DMS114 treated with DMSO at 0.1 percent for 48 hours (cell line): ENCODE data around the gene CDH23.

Experiments
- DNase-seq: peaks from one replicate; lab custom pipeline; 2025; ENCODE audit not compliant: unreplicated experiment; lab: John Stamatoyannopoulos, UW

CDH23 gene

GRCh38 chr10:71419002-71419540, 22.4 kb downstream of the CDH23 start:
- DNase-seq, result no peak

- DNase-seq, result no peak
Observed at GRCh38 chr10:71419750-71420149, 23.0 kb downstream of the CDH23 start.

- DNase-seq, result no peak
Observed at GRCh38 chr10:71421075-71421434, 24.3 kb downstream of the CDH23 start.

DNA sequence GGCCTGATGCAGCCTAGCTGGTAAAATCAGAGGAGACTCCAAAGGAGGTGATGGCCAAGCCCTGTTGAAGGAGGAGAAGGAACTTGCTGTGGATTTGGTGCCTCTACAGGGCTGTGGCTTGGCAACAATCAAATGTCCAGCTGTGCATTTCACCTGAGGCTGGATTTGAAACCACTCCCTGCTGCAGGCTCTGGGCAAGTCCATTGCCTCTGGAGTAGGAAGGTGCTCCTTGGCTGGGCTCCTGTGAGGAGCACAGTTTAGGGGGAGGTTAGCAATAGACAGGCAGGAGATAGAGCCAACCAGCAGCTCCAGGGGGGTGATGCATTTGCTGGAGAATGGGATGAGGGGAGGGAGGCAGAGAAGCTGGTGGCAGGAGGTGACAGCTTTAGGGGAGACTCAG, 26.5 kb downstream of the CDH23 start:
- DNase-seq, result no peak

- no peak for DNase-seq
Observed at GRCh38 chr10:71423901-71424300, 27.2 kb downstream of the CDH23 start.

- no peak for DNase-seq
Observed at GRCh38 chr10:71424496-71425194, 27.9 kb downstream of the CDH23 start.

- no peak for DNase-seq
Observed at GRCh38 chr10:71426058-71426605, 29.4 kb downstream of the CDH23 start.

DNA sequence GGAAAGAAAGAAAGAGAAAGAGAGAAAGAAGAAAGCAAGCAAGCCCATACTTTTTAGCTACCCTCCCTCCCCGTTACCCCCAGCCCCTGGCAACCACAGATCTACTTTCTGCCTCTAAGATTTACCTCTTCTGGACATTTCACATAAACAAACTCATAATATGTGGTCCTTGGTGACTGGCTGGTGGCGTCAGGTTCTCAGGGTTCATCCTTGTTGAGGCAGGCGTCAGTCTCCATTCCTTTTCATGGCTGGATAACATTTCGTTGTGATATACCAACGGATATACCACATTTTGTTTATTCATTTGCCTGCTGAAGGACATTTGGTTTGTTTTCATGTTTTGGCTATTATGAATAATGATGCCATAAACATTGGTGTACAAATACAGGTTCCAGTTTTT, 30.5 kb downstream of the CDH23 start:
- no peak for DNase-seq

DNA sequence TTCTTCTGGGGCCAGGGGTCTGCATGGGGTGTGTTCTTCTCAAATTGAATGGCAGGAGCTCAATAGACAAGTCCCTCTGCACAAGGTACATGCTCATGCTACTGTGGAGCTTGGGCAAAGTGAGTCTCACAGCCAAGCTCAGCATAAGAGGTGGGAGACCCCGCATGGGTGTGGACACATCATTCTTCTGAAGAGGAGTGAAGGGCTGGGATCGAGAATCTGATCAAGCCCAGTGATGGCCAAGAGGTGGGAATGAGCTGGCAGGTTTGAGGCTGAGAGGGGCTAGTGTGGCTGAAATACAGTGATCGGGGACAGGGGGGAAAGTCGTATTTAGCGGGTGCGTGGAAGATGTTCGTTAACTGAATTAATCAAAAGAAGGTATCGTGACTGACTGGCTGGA, 32.6 kb downstream of the CDH23 start:
- DNase-seq, result no peak

GRCh38 chr10:71429929-71430328, 33.2 kb downstream of the CDH23 start:
- no peak for DNase-seq

DNA sequence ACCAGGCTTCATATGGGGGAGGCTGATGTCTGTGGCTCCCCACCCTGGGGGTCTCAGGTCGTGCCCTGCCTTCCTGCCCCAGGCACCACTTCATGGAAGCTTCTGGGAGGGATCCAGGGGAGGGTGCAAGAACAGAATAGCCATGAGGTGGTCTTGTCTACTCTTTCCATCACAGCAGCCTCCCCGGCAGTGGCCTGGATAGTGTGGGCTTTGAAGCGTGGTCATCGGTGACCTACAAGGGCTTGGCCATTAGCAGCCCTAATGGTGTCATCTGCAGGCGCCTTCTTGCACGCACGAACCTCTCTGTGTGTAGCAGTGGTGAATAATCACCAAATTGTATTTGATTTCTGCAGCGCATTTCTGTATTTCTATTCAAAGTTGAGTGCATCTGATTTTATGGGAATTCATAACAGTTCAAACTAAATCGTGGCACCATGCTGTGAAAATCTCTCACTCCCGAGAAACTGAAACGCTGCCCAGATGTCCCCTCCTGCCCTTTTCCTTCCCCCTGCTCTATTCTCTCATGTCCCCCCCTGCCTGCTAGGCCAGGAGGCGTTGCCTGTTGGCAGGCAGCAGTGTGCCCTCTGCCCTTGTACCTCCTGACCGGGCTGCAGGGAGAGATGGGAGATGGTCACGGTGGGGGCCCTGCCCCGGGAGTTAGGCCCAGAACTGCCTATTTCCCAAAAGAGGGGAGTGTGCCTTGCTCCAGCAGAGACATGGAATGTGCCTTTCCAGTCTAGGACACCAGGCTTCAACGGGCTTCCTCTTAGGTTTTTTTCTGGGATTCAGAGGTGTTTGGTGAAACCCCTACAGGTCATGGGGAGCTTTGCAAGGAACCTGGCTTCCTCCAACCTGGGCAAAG, 34.8 kb downstream of the CDH23 start:
- DNase-seq, result no peak

DNA sequence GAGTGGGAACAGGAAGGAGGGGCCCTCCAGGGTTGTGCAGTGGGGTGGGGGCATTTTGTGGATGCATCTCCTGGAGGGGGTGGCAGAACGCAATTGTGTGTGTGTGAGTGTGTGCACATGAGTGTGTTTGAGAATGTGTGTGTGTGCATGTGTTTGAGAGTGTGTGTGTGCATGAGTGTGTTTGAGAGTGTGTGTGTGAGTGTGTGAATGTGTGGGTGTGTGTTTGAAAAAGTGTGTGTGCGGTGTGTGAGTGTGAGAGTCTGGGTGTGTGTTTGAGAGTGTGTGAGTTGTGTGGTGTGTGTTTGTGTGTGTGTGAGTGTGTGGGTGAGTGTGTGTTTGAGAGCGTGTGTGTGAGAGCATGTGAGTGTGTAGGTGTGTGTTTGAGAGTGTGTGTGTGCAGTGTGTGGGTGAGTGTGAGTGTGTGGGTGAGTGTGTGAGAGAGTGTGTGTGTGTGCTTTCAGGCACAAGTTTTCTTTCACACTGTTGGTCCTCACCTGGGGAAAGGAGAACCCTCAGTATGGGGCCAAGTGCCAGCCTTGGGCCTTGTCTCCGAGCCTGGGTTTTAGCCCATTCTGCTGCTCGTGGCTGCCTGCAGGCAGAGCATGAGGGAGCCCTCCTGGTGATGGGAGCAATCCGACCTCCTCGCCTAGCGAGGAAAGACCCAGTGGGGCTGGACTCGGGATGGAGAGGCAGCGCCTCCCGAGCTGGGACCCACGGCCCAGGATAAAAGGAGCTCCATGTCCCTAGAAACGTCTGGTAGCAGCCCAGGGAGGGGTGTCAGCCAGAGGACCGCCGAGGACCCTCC, 35.6 kb downstream of the CDH23 start:
- DNase-seq, result no peak

DNA sequence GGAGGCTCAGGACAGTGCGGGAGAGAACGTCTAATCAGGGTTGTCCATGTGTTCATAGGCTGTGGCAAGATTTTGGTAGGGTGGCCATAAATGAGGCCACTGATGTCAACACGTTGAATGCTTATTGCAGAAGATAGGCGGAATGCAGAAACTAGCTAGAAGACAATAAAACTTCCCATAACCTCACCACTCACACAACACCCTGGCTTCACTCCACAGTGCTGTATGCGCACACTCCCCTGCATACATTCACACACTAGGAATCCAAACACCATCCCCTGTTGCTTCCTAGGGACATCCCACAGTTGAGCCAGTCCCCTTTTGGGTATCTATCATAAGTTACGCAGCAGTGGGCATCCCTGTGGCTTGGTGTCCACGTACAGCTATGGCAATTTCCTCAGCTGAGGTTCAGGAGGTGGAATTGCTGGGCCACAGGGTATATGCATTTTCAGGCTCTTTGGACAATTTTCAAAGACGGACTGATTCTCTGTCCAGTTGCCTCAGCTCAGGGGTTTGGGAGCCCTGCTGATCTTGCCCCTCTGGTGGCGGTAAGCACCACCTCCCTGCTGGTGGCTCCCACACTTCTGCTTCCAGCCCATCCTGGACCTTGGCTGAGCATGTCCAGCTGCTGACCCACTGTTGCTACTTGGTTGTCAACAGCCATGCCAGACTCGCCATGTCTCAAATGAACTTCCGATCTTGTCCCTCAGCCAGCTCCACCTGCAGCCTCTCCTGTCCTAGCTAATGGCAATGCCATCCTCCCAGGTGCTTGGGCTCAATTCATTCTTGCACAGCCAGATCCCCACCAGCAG, 36.4 kb downstream of the CDH23 start:
- no peak for DNase-seq

DNA sequence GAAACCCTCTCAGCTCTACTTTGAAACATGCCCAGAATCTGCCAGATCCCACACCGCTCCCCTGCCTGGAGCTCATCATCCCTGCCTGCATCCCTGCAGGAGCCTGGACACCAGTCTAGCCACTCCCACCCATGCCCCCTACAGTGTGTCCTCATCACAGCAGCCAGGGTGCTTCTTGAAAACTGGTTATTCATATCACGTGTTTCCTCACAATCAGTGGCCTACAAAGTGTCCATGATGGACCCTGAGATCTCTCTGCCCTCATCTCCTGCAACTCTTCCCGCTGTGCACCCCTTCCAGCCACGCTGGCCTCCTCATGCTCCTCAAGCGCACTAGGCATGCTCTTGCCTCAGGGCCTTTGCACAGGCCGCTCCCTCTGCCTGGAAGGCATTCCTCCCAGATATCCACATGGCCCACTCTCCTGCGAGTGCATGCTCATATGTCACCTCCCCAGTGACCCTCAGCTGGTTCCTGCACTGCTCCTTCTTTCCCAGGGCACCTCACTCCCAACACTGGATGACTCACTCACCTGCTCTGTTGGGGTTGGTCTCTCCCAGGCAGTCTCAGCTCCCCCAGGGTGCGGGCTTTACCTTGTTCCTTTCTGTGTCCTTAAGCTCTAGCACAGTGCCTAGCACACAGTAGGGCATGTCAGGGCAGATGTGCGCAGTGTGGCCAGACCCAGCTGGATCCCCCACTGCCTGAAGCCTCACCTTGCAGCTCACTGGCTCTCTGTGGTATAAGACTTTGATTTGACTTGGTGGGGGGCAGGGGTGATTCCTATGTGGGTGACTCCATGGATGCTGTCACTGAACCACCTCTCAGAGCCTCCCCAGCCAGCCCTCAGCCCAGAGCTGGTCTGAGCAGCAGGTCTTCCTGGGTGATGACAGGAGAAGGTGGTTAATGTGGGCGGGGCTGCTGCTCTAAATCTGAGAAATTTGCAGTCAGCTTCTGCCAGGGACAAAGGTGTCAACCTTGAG, 37.3 kb downstream of the CDH23 start:
- no peak for DNase-seq

DNA sequence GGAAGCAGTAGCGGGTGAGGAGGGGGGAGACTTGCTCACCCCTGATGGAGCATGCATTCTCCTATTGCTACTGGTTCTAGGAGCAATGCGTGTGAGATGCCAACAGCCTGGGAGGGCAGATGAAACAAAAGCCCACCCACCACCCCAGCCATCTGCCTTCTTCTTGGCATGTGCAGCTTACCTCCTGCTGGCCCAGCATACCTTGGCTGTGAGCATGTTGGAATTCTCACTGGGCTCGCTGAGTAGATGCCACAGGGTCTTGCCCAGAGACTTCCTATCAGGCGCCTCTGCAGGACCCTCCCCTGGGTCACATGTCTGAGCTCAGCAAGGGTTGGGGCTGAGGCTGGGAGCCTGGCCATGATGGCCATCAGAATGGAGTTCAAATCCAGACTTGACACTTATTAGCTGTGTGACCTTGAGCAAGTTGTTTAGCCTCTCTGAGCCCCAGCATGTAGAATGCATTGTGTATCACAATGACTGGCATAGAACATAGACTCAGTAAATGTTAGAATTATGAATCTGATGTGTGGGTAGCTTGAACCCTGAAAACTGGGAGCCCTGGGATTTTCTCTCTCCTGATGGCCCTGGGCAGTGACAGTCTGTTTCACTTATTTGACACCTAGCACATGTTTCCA, 38.2 kb downstream of the CDH23 start:
- DNase-seq, result no peak

DNA sequence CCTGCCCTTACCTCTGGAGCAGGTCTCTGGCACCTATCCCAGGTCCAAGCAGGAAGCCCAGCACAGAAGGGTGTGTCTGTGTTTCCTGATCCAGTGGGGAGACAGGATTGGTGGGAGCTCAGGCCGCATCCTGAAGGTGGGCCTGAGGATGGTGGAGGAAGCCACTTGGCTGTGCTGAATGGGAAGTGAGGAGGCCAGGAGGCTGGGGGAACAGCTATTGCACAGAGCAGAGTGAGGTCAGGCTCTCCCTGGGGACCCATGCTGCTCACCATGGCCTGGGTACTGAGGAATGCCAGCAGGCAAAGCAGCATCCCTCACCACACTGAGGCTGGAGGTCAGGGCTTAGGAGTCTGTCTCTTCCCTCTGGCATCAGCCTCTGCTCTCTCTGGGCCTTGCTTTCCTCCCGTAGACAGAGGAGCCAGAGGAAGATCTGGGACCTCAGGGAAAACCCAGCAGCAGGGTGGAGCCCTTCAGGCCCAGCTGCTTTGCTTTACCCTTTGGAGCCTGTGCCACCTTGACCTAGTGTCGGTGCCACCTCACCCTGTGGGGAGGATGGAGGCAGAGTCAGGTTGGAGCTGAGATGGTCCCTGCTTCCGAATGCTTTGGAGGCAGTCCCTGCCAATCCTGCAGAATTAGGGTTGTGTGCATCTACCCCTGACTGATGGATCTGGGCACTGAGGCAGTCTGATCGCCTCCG, 39.0 kb downstream of the CDH23 start:
- DNase-seq, result no peak

DNA sequence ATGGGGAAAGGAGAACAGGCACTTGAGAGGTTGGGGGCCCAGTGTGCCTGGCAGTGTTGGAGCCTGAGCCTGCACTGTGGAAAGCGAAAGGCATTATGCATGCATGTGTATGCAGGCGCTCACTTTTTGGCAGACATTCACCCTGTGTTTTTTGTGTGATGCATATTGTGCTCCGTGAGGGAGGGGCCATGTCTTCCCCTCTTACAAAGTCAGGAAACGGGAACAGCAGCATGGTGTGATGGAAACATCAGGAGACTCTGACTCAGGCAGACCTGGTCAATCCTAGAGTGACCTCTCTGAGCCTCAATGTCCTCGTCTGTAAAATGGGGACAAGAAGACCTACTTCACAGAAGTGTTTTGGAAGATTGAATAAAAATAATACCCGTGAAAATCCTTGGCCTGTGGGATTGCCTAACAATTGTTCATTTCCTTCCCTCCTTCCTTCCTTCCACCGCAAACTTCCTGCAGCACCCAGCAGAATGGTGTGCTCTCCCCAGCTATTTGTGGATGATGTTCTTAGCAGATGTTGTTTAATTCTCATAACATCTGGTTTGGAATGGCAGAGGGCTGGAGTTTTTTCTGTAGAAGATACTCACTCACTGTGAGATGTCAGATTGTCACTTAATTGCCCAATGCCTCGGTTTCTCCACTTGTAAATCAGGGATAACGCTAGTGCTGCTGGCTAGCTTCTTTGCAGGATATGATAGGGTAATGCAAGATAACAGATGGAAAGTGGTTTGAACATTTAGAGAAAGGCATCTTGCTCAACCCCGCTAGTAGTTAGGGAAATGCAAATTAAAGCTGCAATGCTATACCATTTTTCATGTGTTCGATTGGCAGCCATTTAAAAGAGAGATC, 39.8 kb downstream of the CDH23 start:
- no peak for DNase-seq
